ENCODE results near the gene DCDC2.

DNA sequence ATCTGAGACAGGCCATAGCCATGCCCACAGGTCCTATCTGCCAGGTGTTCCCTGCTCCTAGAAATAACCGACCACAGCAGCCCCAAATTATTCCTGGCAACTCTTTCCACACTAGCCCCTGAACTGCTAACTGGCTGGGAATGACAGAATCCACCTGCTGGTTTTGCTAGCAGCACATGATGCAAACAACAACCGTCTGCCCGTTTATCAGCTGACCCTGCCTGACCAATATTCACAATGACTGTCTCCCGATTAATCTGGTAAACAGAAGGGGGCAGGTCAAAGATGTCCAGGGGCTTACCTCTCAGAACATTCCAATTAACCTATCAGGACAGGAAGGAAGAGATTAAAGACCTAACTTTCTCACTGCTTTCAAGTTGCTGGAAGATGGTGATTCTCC, 130.3 kb downstream of the DCDC2 start:
- TF ChIP-seq, protein P1, sequence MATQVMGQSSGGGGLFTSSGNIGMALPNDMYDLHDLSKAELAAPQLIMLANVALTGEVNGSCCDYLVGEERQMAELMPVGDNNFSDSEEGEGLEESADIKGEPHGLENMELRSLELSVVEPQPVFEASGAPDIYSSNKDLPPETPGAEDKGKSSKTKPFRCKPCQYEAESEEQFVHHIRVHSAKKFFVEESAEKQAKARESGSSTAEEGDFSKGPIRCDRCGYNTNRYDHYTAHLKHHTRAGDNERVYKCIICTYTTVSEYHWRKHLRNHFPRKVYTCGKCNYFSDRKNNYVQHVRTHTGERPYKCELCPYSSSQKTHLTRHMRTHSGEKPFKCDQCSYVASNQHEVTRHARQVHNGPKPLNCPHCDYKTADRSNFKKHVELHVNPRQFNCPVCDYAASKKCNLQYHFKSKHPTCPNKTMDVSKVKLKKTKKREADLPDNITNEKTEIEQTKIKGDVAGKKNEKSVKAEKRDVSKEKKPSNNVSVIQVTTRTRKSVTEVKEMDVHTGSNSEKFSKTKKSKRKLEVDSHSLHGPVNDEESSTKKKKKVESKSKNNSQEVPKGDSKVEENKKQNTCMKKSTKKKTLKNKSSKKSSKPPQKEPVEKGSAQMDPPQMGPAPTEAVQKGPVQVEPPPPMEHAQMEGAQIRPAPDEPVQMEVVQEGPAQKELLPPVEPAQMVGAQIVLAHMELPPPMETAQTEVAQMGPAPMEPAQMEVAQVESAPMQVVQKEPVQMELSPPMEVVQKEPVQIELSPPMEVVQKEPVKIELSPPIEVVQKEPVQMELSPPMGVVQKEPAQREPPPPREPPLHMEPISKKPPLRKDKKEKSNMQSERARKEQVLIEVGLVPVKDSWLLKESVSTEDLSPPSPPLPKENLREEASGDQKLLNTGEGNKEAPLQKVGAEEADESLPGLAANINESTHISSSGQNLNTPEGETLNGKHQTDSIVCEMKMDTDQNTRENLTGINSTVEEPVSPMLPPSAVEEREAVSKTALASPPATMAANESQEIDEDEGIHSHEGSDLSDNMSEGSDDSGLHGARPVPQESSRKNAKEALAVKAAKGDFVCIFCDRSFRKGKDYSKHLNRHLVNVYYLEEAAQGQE (IDR thresholded peaks at IDR 0.05; ENCODE audit: insufficient read depth in 1 of 2, low read depth in 2 of 2, low read length in 2 of 2) = no peak
- no peak for TF ChIP-seq SIN3A (IDR thresholded peaks at IDR 0.05; ENCODE audit: borderline replicate concordance, insufficient read depth, low read length)
- TF ChIP-seq TAF1 (IDR thresholded peaks at IDR 0.05; ENCODE audit: borderline replicate concordance, insufficient read depth, low read length) = no peak
- TF ChIP-seq POLR2AphosphoS5 (IDR thresholded peaks at IDR 0.05; ENCODE audit: low read depth, low read length) = no peak
- no peak for TF ChIP-seq FOXP2 (optimal IDR thresholded peaks at IDR 0.05; ENCODE audit: borderline replicate concordance, extremely low read depth, extremely low read length, insufficient read depth)

Measured in PFSK-1 (cell line).